Right kidney (tissue), 1 donor: ENCODE results near the gene AZU1.
"Not testable (repeated sequence)": the region's sequence is repeated elsewhere in the genome, so short reads cannot be mapped to it uniquely, and the experiment has no call there.

Experiments used
- DNase-seq: peaks from one replicate; pipeline ENCODE4 v3.0.0-alpha.2; 2016

The AZU1 gene

DNA sequence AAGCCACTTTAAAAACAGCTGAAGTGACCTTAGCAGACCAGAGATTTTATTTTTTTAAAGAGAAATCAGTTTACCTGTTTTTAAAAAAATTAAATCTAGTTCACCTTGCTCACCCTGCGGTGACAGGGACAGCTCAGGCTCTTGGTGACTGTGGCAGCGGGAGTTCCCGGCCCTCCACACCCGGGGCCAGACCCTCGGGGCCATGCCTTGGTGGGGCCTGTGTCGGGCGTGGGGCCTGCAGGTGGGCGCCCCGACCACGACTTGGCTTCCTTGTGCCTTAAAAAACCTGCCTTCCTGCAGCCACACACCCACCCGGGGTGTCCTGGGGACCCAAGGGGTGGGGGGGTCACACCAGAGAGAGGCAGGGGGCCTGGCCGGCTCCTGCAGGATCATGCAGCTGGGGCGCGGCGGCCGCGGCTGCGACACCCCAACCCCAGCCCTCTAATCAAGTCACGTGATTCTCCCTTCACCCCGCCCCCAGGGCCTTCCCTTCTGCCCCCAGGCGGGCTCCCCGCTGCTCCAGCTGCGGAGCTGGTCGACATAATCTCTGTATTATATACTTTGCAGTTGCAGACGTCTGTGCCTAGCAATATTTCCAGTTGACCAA is 16.7 kb upstream of the AZU1 start:
- DNase-seq: no peak

DNA sequence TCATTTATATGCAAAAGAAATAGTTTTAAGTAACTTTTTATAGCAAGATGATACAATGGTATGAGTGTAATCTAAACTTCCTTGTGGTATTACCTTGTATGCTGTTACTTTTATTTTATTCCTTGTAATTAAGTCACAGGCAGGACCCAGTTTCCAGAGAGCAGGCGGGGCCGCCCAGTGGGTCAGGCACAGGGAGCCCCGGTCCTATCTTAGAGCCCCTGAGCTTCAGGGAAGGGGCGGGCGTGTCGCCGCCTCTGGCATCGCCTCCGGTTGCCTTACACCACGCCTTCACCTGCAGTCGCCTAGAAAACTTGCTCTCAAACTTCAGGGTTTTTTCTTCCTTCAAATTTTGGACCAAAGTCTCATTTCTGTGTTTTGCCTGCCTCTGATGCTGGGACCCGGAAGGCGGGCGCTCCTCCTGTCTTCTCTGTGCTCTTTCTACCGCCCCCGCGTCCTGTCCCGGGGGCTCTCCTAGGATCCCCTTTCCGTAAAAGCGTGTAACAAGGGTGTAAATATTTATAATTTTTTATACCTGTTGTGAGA is 16.1 kb upstream of the AZU1 start:
- DNase-seq: no peak

DNA sequence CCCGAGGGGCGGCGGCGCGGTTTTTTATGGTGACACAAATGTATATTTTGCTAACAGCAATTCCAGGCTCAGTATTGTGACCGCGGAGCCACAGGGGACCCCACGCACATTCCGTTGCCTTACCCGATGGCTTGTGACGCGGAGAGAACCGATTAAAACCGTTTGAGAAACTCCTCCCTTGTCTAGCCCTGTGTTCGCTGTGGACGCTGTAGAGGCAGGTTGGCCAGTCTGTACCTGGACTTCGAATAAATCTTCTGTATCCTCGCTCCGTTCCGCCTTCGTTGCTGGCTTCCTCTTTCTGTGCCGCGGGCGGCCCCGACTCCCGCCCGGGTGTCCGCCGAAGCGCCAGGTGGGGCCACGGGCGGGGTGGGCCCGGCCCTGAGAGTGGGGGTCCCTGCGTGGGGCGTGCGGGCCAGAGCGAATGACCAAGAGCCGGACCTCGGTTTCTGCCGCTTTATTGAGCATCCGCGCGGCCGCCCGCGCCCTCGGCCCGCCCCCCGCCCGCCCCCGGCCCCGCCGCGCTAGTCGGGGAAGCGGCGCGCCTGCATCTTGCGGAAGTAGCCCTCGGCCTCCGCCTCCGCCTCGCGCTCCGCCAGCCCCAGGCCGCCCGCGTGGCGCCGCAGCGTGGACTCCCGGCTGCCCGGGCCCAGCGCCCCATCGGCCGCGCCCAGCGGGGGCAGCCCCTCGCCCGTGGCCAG is 15.4 kb upstream of the AZU1 start:
- no peak for DNase-seq

DNA sequence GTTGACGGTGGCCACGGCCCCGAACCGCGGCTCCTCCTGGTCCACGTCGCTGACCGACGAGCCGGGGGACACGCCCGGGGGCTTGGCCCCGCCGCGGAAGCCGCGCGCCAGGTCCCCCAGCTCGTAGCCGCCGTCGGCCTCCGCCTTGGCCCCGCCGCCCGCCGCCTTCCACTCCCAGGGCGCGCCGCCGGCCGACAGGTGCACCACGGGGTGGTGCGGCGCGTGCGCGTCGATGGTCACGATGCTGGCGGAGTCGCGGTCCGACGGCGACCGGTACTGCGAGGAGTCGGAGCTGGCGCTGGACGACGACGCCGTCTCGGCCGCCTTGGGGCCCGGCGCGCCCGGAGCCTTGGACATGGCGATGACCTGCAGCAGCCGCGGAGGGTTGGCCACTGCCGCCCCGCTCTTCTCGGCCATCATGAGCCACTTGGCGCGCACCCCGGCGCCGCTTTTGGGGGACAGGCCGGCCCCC is 14.9 kb upstream of the AZU1 start:
- no peak for DNase-seq

DNA sequence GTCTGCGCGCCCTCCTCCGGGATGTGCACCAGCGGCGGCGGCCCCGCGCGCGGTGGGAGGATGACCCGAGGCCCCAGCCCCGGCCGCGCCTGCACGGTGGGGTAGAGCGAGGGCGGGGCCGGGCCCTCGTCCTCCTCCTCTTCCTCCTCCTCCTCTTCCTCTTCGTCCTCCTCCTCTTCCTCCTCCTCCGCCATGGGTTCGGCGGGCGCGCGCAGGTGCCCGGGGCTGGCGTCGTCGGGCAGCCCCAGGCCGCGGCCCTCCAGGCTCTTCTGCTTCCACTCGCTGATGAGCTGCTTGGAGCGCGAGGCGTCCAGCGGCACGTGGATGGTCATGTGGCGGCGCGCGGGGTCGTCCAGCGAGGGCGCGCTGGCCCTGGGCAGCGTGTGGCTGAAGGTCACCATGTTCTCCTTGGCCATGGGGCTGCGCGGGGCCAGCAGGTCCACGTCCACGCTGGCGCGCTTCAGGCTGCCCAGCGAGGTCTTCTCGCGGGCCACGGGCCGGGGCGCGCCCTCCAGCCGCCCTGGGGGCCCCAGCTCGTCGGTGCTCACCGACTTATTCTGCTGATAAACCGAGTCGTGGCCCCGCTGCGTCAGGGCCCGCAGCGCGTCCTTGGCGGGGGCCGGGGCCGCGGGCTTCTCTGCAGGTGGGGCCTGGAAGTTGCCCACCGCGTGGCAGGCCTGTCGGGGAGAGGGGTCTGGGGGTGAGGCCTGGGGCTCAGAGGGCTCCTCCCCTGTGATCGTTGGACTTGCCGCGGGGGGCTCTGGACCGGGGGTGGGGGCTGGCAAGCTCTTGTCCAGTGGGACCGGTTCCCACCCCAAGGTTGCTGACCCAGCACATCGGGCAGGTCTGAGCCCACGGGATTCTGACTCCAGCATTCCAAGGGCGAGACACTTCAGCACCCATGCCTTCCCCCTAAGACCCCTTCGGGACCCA is 14.2 kb upstream of the AZU1 start:
- no peak for DNase-seq

DNA sequence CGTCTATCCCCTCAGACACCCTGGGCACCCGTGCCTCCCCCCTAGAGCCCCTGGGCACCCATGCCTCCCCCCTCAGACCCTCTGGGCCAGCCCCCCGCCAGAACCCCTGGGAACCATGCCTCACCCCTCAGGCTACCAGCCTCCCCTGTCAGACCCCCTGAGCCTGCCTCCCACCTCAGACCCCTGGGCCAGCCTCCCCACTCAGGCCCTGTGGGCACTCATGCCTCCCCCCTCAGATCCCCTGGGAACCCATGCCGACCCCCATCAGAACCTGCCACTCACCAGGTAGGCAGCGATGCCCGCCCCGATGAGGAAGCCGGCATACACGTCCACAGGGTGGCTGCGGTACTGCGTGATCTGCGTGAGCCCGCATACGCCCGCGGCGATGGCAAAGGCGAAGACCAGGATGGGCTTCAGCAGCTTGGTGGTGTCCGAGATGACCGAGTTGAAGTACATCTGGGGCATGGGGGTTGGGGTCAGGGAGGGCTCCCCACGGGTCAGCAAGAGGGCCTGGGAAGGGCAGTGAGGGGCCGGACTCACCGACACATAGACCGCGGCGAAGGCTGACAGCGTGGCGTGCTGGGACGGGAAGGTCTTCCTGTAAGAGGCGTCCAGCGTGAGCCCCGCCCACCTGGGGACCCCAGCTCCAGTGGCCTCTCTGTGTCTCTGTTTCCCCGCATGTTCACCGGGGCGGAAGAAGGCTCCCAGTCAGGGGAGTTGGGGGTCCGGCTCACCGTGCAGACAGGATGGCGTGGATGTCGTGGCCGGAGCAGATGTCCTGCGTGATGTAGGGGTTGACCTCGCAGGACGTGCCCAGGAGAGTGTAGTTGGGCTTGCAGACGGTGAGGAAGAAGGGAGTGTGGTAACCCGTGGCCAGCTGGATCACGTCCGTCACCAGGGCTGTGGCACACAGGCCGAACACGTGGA is 13.2 kb upstream of the AZU1 start:
- DNase-seq: no peak

DNA sequence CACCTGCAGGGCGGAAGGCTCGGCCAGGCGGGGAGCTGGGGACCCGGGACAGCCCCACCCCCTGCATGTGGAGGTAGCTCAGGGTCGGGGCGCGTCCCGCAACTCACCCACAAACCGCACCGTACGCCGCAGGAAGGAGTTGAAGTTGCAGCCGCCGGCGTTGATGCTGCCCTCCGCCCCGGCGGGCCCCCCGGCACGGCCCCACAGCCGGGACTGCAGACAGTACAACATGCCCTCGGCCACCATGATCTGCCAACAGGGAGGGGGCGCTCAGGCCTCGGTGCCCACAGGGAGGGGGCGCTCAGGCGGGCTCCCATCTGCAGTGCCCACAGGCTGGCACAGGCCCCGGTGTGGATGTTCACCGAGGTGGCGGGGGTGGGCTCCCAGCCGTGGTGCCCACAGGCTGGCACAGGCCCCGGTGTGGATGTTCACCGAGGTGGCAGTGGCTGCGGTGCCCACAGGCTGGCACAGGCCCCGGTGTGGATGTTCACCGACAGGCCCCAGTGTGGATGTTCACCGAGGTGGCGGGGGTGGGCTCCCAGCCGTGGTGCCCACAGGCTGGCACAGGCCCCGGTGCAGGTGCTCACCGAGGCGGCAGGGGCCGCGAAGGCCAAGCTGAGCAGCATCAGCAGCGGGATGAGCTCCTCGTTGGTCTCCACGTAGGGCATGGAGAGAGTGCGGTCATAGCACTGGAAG is 12.4 kb upstream of the AZU1 start:
- DNase-seq: no peak

DNA sequence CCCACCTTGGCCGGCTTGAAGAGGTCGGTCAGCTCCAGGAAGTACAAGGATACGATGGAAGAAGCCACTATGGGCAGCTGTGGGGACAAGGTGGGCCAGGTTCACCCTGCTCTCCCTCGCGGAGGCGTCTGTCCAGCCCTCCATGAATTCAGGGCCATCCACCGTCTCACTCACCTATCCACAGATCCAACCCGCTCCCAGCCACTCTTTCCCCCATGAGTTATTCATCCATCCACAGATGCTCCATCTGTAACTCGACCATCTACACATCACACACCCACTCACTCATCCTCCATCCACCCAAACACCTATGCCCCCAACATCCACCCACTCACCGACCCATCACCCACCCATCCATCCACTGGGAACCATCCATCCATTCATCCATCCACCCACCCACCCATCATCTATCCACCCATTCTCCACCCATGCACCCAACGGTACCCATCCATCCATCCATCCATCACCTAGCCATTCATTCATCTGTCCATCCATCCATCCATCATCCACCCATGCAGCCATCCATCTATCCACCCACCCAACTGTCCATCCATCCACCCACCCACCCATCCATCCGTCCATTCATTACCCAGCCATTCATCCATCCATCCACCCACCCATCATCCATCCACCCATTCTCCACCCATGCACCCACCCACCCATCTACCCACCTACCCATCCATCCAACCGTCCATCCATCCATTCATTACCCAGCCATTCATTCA is 11.7 kb upstream of the AZU1 start:
- no peak for DNase-seq

DNA sequence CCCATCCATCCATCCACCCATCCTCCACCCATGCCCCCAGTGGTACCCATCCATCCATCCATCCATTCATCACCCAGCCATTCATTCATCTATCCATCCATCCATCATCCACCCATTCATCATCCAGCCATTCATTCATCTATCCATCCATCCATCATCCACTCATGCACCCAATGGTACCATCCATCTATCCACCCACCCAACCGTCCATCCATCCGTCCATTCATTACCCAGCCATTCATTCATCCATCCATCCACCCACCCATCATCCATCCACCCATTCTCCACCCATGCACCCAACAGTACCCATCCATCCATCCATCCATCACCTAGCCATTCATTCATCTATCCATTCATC is 11.2 kb upstream of the AZU1 start:
- no peak for DNase-seq

DNA sequence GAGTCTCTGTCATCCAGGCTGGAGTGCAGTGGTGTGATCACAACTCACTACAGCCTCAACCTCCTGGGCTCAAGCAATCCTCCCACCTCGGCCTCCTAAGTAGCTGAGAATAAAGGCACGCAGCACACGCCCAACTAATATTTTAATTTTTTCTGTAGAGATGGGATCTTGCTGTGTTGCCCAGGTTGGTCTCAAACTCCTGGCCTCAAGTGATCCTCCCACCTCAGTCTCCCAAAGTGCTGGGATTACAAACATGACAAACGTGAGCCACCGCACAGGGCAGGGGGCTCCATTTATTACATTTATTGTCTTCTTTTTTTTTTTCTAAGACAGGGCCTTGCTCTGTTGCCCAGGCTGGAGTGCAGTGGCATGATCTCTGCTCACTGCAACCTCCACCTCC is 7.4 kb upstream of the AZU1 start:
- DNase-seq: not testable (repeated sequence)

DNA sequence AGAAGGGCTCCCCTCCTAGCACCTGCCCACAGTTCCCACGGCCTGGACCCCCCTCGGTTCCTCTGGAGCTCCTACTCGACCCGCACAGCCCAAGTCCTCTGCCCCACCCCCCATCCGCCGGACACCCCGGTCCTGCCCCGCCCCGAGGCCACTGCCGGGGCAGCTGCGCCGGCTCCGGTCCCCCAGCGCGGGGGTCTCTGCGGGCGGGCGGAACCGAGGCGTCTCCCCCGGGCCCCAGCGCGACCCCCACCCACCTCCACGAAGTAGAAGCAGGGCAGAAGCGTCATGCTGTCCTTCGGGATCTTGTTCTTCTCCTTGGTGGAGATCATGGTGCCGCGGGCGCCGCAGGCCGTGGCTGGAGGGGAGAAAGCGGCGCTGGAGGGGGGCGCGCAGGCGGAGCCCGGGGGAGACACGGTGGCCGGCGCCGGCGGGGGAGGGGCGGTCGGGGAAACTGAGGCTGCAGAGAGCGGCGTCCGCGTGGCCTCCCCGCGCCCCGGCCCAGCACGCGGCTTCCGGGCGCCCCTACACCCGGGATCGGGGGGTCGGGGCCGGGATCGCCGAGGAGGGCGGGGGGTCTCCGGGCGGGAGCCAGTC is 6.3 kb upstream of the AZU1 start:
- DNase-seq: no peak

DNA sequence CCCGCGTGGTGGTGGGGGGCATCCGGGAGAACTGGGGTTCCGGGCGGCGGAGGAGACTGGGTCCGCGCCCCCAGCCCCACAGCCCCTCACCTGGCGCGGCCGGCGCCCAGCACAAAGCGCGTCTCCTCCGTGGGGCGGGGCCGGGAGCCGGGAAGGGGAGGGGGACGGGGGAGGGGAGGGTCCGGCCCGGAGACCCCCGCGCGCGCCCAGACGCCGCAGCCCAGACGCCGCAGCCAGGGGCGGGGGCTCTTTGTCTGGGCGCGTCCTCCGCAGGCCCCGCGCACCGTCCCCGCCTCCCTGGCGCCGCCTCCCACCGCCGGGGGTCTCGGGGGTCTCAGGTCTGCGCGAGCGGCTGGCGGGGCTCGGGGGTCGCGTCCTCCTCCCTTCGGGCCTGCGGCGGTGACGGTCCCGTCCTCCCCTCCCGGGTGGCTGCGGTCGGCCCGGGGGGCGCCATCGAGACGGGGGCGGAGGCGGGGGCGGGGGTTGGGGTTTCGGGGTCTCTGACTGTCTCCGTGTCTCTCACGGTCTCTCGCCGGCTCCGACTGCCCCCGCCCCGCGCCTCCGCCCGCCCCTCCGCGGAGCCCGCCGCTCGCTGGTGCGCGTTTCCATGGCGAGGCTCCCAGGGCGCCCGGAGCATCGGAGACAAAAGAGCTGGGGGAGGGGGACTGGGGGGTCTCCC is 5.7 kb upstream of the AZU1 start, which contains the start of gene PLPPR3:
Gene PLPPR3, minus strand, starts transcription at position 131 of the 679 bp plus-strand sequence. CDS start 396 bp downstream, outside the sequence.
- DNase-seq: no peak

DNA sequence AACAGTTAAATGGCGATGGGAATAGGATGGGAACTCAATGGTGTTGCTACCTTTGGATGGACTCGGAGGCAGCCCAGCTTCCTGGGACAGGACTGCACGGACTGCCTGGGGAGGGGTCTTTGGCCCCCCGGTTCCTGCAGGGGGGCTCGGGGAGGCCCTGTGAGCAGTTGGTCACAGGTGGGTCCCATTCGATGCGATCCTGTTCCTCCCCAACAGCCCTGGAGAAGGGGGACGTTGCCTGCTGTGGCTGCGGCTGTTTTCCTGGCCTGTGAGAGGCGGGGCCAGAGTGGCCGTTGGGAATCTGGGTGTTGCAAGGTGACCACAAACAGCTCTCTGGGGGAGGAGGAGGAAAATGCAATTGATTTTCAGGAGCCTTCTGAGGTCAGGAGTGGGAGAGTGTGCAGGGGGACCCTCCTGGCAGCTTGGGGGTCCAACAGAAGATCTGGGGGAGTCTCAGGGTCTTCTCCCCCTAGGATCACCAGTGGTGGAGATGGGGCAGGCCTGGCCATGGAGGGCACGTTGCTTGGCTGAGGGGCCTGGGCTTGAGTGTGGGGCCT is 4.0 kb upstream of the AZU1 start:
- DNase-seq: no peak

DNA sequence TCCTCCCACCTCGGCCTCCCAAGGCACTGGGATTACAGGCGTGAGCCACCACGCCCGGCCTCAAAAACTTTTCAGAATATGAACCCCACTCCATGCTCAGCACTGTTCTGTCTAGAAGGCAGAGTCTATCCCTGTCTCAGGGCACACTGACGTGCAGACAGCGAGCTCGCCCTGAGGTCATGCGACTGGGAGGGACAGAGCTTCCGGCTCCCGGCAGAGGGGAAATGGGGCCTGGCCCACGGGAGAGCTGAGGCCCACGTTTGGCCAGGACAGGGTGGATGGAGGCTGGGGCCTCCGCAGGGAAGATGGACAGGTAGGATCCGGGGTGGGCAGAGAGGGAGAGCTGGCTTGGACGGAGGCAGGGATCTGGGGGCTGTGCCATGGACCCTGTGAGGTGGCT is 2.8 kb upstream of the AZU1 start:
- DNase-seq: no peak

DNA sequence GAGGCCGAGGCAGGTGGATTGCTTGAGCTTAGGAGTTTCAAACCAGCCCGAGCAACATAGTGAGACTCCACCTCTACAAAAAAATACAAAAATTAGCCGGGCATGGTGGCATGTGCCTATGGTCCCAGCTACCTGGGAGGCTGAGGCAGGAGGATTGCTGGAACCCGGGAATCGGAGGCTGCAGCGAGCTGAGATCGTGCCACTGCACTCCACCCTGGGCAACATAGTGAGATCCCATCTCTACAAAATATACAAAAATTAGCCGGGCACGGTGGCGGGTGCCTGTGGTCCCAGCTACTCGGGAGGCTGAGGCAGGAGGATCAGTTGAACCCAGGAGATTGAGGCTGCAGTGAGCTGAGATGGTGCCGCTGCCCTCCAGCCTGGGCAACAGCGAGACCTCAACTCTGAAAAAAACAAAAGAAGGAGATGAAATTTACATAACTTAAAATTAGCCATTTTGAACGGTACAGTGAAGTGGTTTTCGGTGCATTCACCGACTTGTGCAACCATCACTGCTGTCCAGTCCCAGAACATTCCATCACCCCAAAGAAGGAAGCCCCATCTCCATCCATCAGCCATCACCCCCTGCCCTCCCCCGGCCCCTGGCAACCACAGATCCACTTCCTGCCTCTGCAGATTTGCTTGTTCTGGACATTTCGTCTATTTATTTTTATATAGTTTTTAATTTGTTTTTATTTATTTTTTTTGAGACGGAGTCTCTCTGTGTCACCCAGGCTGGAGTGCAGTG is 1.6 kb upstream of the AZU1 start:
- no peak for DNase-seq

DNA sequence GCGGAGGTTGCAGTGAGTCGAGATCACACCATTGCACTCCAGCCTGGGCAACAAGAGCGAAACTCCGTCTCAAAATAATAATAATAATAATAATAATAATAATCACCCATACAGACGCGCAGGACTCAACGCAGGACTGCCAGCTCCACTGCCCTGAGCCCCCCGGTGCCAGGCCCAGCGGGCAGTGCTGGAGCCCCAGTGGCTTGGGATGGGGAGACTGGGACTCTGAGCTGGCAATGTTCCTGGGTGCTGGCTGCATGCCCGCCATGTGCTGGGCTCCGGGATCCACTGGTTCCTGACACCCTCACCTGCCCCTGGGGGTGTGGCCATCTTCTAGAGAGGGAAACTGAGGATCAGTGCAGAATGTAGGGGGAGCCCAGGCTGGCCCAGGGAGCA is 325 bp upstream of the AZU1 start:
- DNase-seq: no peak

DNA sequence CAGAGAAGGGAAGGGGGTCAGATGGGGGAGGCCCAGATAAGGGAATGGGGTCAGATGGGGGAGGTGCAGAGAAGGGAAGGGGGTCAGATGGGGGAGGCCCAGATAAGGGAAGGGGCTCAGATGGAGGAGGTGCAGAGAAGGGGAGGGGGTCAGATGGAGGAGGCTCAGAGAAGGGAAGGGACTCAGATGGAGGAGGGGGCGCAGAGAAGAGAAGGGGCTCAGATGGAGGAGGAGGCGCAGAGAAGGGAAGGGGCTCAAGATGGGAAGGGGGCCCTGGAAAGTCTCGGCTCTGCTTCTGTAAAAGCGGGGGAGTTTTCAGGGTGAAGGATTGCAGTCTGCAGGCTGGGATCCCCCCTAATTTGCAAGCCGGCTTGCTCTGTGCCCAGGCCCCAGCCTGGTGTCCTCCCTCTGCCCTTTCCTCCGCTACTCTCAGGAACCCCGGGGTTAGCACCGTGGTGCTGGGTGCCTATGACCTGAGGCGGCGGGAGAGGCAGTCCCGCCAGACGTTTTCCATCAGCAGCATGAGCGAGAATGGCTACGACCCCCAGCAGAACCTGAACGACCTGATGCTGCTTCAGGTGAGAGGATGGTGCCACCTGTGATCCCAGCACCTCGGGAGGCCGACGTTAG is 1.6 kb downstream of the AZU1 start:
- DNase-seq: no peak
